IPS DF 4.7 (cell line): ENCODE data around the gene TEDC1.

Experiments
- DNase-seq: peaks from one replicate; pipeline ENCODE4 v3.0.0-alpha.2; 2013; ENCODE audit warnings: low spot score; ENCODE audit errors: extremely low read depth

TEDC1 gene

DNA sequence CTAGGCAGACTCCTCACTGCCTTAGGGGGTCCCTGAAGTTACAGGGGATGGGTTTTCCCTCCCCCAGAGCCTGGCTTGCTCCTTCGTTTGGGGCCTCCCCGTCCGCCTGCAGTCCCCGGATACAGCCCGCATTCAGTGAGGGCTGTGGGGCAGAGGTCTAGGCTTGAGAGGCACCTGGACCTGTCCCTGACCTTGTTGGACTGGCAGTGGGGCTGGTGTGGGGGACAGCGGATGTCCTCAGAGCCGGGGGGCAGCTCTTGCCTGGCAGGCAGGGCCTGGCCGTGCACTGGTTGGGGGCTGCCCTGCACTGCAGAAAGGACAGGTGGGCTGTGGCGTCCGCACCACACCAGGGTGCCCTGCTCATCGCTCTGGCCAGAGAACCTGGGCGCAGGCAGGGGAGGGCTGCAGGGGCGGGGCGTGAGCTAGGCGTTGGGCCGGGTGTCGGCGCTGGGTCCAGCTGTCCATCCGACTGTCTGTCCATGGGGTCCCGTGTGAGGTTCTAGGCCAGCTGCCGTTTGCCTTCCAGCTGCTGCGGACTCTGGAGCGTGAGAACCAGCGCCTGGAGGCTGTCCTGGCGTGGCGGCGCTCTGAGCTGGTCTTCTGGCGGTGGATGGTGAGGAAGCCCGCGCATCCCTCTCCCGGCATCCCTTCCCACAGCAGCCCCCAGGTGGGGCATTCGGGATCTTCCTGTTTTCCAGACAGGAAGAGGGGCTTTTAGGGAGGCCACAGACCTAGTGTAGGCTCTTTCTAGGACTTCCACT, 6.0 kb downstream of the TEDC1 start:
- no peak for DNase-seq

DNA sequence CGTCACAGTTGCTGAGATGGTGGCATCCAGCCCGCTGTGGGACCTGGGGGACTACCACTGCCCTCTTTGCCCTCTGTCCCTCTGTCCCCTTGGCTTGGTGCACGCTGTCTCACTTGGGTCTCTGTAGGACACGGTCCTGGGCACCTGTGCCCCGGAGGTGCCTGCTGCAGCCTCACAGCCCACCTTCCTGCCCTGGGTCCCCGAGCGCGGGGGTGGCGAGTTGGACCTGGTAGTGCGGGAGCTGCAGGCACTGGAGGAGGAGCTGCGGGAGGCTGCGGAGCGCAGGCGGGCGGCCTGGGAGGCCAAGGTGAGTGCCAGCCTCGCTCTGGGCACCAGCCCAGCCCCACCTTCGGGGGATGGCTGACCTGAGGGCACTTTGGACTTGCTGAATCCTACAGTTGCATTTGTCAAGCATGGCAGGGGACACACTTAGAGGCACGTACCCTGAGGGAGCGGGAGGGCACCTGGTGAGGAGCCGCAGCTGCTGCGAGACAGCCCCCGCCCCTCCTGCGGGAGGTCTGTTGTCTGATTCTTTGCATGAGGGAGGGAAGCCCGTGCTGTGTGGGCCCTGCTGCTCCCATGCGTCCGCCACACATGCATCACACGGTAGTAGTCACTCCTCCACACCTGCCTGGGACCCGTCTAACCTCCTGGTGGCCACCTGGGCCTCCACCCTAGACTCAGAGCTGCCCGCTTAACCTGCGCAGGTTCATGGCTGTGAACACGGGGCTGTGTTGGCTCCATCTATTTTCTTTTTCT, 6.8 kb downstream of the TEDC1 start:
- DNase-seq, result no peak

DNA sequence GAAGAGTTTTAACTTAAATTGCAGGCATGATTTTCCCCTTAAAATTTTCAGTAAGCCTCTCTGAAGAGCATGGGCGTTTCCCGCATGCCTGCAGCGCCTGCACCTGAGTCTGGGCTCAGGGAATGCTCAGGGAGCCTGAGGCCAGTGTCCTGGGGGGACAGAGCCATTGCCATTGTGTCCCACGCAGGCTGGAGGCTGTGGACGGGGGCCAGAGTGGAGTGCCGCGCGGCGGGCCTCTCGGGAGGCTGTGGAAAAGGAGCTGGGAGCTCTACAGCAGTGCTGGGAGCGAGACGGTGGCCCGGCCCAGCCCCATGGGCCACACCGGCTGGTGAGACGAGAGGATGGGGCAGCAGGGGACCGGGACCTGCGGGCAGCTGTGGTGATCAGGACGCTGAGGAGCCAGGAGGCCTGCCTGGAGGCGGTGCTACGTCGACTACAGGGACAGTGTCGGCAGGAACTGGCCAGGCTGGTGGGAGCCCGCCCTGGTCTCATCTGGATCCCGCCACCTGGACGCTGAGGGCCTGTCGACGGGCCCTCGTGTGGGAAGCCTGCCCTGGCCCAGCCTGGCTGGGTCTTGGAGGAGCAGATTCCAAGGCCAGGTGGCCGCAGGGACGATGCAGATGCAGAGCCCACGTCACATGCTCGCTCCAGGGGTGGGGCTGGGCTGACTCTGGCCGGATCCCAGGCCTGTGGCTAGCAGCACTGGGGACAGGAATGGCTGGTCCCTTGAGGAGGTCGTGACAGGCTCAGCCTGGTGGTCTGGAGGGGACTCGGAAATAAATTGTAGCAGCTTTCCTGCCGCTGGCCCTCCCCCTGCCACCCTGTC, 7.6 kb downstream of the TEDC1 start:
- no peak for DNase-seq

DNA sequence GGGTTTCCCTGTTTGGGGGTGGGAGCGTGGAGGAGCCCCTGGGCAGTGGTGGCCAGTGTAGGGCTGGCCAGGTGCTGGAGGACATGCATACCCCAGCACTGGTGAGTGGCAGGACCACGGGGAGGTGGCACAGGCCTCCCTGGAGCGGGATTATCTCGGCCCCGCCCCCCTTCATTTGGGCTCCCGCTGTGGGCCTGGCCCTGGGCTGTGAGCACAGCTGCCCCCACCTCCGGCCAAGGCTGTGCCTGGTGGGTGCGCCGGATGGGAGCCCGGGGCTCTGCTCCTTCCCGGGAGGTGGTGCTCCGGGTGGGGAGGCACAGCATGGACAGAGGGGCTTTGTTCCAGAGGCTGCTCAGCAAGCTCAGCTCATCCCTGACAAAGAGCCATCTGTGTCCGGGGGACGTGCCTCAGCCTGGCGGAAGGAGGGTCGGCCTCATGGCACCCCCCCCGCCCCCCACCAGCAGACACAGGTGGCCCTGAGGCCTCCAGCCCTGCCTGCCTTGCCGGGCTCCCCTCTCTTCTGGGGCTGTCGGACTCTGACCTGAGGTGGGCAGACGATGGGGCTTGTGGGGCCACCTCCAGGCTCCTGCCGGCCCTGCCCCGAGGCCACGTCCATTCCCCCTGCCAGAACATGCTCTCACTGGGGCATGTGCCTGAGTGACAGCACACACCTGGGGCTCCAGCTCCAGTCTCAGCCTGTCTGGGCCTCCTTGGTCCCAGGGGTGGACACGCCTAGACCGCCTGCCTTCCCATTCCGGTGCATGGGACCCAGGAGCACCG, 8.4 kb downstream of the TEDC1 start:
- no peak for DNase-seq

DNA sequence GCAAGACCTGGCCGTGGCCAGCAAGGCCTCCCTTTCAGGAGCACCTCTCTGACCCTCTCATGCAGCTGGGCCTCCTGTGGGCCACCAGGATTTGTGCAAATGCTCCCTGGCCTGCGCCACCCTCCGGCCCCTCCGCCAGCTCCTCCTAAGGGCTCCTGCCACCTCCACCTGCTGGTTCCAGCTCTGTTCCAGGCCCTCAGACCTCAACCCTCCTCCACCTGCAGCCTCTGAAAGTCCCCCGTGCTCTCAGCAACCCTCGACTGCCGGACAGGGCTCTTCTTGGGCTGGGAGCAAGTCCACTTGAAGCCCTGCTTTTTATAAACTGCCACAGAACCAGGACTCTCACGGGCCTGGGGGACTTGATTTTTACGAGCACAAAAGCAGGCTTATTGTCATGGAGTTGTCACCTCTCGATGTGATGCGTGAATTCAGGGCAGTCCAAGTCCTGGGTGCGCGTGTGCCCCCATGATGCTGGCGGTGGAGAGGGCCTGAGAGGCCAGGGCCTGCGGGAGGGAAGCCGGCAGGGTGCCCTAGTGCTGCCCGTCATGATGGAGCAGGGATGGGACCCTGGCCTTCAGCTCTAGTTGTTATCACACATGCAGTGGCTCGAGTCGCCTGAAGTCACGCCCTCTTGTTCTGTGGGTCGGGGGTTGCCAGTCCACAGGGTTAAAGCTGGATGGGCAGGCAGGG, 9.1 kb downstream of the TEDC1 start:
- DNase-seq, result no peak

- no peak for DNase-seq
These were observed 9.7 kb downstream of the TEDC1 start for GRCh38 chr14:105500726-105501101.

GRCh38 chr14:105501504-105502291, 10.7 kb downstream of the TEDC1 start:
- no peak for DNase-seq

DNA sequence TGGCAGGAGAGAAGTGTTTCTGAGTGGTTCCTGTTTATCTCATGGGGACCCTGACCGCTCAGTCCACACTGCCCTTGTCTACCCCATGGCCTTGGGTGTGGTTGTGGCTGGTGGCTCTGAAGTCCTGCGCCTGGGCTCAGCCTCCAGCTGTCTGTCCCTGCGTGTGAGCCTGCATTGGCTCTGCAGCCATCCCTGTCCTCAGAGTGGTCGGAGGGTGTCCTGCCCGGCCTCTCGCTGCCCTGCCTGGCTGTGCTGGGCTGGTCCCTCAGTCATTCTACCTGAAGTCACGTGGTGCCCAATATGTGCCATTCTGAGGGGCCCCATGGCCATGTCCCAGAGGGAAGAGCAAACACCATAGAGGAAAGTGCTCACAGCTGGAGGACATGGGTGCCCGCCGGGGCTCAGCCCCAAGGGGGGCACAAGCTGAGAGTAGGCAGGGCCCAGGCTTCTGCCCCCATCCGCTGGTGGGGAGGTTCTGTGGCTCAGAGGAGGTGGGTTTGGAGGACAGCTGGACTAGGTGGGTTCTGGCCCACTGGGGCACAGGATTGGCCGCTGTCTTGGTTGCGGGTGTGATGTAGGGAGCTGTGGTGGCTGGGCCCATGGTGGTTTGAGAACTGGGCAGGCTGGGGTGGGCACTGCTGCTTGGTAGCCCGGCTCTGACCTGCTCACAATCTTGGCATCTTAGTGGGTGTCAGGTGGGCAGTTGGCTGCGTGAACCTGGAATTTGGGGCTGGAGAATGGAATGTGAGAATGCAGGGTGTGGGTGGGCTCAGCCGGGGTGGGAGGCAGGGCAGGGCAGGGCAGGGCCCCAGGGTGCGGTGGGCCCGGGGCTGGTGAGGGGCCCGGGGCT, 11.6 kb downstream of the TEDC1 start:
- DNase-seq, result no peak

DNA sequence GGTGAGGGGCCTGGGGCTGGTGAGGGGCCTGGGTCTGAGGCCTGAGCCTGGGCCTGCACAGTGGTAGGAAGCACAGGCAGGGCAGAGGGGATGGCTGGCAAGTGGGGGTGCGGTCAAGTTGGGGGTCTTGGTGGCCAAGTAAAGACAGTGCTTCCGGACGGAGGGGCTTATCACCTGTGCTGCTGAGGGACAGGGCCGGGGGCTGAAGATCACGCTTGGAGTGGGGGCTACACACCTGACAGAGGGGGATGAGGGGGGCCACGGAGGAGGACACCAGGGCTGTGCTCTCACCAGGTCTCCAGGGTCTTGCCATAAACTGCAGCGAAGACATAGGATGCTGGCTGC, 12.2 kb downstream of the TEDC1 start:
- DNase-seq, result no peak

GRCh38 chr14:105503935-105504692, 13.1 kb downstream of the TEDC1 start:
- DNase-seq, result no peak

- DNase-seq, result no peak
These were observed 14.1 kb downstream of the TEDC1 start for GRCh38 chr14:105505101-105505500.

DNA sequence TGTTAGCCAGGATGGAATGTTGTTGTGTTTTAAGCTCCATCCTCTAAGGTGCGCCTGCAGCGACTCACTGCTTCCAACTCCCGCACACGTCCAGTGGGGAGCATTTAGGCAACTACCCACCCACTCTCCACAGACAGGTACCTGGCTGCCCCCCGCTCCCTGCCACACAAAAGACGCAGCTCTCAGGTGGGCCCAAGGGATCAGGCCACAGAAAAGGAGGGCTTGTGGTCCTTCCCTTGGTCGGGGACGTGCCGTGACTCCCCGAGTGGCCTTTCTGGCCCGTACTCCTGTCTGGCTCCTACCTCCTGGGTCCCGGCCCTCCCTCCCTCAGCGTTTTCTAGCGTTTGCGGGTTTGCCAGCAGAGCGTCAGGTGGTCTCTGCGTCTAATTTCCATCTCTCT, 16.2 kb downstream of the TEDC1 start:
- no peak for DNase-seq

- no peak for DNase-seq
These were observed 17.0 kb downstream of the TEDC1 start for GRCh38 chr14:105508069-105508468.

GRCh38 chr14:105508601-105509000, 17.6 kb downstream of the TEDC1 start:
- DNase-seq, result no peak

- no peak for DNase-seq
These were observed 26.1 kb downstream of the TEDC1 start for GRCh38 chr14:105517096-105517495.

- DNase-seq, result no peak
These were observed 29.1 kb downstream of the TEDC1 start for GRCh38 chr14:105519946-105520698.

GRCh38 chr14:105525326-105525725, 34.3 kb downstream of the TEDC1 start:
- no peak for DNase-seq
